A673 (cell line): ENCODE data around the gene NHLRC1.

Experiments used
- EZH2 ChIP-seq: fragments of 200-600 bp; sonication (generic); IDR thresholded peaks from 2 replicates; pipeline ENCODE4 v1.6.1; 2017; ENCODE audit warnings: borderline replicate concordance, low read depth, mild to moderate bottlenecking, mixed read lengths, antibody characterized with exemption, low read length; ENCODE audit not compliant: poor library complexity, severe bottlenecking
- TF ChIP-seq, protein P1 (sequence below): fragments of 300-800, 200-600 bp; sonication (generic); conservative IDR thresholded peaks from 2 replicates; pipeline ENCODE4 v1.5.1; 2017; ENCODE audit warnings: low read depth, mild to moderate bottlenecking, antibody characterized with exemption, low read length, moderate library complexity, mixed read lengths

DNA sequence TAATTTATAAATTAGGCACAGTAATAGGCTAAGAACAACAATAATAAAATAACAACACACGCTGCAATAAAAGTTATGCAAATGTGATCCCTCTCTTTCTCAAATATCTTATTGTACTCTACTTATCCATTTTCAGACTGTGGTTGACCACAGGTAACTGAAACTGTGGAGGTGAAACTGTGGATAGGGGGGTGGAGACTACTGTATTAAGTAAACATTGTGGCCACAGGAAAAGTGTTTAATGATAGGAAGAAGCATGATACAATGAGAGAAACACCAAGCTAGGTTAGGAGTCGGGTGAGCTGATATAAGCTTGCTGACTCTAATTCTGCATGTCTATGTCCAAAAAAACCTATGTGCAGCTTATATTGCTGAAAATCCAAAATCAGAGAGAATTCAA lies 23.0 kb downstream of the NHLRC1 start:
- TF ChIP-seq, protein P1, sequence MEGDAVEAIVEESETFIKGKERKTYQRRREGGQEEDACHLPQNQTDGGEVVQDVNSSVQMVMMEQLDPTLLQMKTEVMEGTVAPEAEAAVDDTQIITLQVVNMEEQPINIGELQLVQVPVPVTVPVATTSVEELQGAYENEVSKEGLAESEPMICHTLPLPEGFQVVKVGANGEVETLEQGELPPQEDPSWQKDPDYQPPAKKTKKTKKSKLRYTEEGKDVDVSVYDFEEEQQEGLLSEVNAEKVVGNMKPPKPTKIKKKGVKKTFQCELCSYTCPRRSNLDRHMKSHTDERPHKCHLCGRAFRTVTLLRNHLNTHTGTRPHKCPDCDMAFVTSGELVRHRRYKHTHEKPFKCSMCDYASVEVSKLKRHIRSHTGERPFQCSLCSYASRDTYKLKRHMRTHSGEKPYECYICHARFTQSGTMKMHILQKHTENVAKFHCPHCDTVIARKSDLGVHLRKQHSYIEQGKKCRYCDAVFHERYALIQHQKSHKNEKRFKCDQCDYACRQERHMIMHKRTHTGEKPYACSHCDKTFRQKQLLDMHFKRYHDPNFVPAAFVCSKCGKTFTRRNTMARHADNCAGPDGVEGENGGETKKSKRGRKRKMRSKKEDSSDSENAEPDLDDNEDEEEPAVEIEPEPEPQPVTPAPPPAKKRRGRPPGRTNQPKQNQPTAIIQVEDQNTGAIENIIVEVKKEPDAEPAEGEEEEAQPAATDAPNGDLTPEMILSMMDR: no peak
- TF ChIP-seq EZH2: no peak
